SK-MEL-5 (cell line): ENCODE measurements around the gene SLC17A9. TPM values are rescaled to one million over a fixed set of nuclear protein-coding genes. Genes with fewer than 3 reads are reported as not detected.

Source experiments
- DNase-seq: peaks from one replicate; pipeline ENCODE4 v3.0.0-alpha.2; 2016; ENCODE audit warnings: low read depth, low spot score
- in situ Hi-C: cut with HindIII; loops from 2 replicates; pipeline ENCODE4 v1.10.0; 2016; ENCODE audit warnings: low sequenced_read_pairs, high pct_unique_total_duplicates, low pct_unique_long_range_greater_than_20kb
- total RNA-seq: library from RNA; depleted of rRNA; stranded (reverse); fragments of >200 nt; shearing (Covaris generic); gene quantifications from 2 replicates; pipeline ENCODE4 v1.2.3, GENCODE V29; 2014; rRNA removed

The SLC17A9 gene
- total RNA-seq, 1 experiment from 2014 or later: not detected

- no peak for DNase-seq
- in situ Hi-C loops: no loop called here
Measured at GRCh38 chr20:63015662-63016361, 63.3 kb downstream of the SLC17A9 start.

- DNase-seq: no peak
- in situ Hi-C loops: no loop called here
Measured at GRCh38 chr20:63016514-63017075, 64.1 kb downstream of the SLC17A9 start.

GRCh38 chr20:63017076-63017825, 64.7 kb downstream of the SLC17A9 start:
- DNase-seq: no peak
- in situ Hi-C loops: no loop called here

- in situ Hi-C loops: no loop called here
- no peak for DNase-seq
Measured at GRCh38 chr20:63017826-63018411, 65.4 kb downstream of the SLC17A9 start.

Other genes with a start within 250 kb of the SLC17A9 start
- gene NTSR1, start 243.9 kb upstream of the SLC17A9 start, total RNA-seq: not detected in 2 replicates
- 28.3 and 31.7 TPM in 2 replicates for gene MRGBP, start 156.2 kb upstream of the SLC17A9 start, total RNA-seq
- 58.3 and 65.2 TPM in 2 replicates for gene OGFR, start 147.9 kb upstream of the SLC17A9 start, total RNA-seq
- 8.6 and 11.0 TPM in 2 replicates for gene COL9A3, start 135.7 kb upstream of the SLC17A9 start, total RNA-seq
- 54.7 and 55.2 TPM in 2 replicates for gene TCFL5, start 90.9 kb upstream of the SLC17A9 start, total RNA-seq
- 26.4 and 29.9 TPM in 2 replicates for gene DIDO1, start 26.2 kb upstream of the SLC17A9 start, total RNA-seq
- gene GID8, start 14.6 kb upstream of the SLC17A9 start, total RNA-seq: 21.4 and 23.3 TPM in 2 replicates
- gene BHLHE23, start 54.3 kb downstream of the SLC17A9 start, total RNA-seq: not detected in 2 replicates